Lower leg skin (tissue), 4 donors: ENCODE data around the gene PARP16. TPM values are rescaled to one million over a fixed set of nuclear protein-coding genes. Genes with fewer than 3 reads are reported as not detected.

ENCODE experiments used
- DNase-seq, 2 donors: peaks; one replicate each; pipeline ENCODE4 v3.0.0-alpha.2; 2019; ENCODE audit warnings: low spot score in 2 of 2
- H3K4me3 ChIP-seq: fragments of 200-600 bp; sonication (generic); 2 replicates; pipeline ENCODE4 v1.5.1; 2017; ENCODE audit warnings: mild to moderate bottlenecking, low read depth; ENCODE audit not compliant: poor library complexity, severe bottlenecking
- CTCF ChIP-seq, 3 donors: fragments of 450-650 bp; IDR thresholded peaks; one replicate each; pipeline ENCODE4 v1.5.1; 2016; ENCODE audit warnings: antibody characterized with exemption in 3 of 3, mild to moderate bottlenecking in 3 of 3, moderate library complexity in 2 of 3
- POLR2A ChIP-seq, 2 donors: fragments of 450-650 bp; IDR thresholded peaks; one replicate each; pipeline ENCODE4 v1.6.1; 2016 to 2017; ENCODE audit warnings: antibody characterized with exemption in 2 of 2, mild to moderate bottlenecking in 1 of 2, moderate library complexity in 1 of 2
- WGBS, 2 donors: methylation state at CpG; one replicate each; pipeline ENCODE4 v1.1.5; 2018; 5-methylcytosine and 5-hydroxymethylcytosine counted together
- intact Hi-C: fragments of 100-400 bp; cut with DNase I; formaldehyde crosslinking; loops from one replicate; pipeline ENCODE4 v1.15.0; 2023; ENCODE audit warnings: low total_unique reads
- total RNA-seq, 4 donors: library from RNA; depleted of rRNA; stranded (reverse); fragments of >200 nt; gene quantifications; one replicate each; pipeline ENCODE4 v1.1.0, GENCODE V29; 2016

The PARP16 gene
- total RNA-seq, 4 donors from 2014 or later = 10.3 to 14.4 (median 11.3) TPM

GRCh38 chr15:65306551-65306950 is 19.9 kb upstream of the PARP16 start:
- no peak for DNase-seq
- intact Hi-C loops = no loop called here
- no peak for TF ChIP-seq POLR2A (IDR thresholded peaks at IDR 0.05)
- no peak for TF ChIP-seq CTCF (IDR thresholded peaks at IDR 0.05)
- H3K4me3 ChIP-seq = no peak overlapping the region

- TF ChIP-seq CTCF (IDR thresholded peaks at IDR 0.05) (no peak), POLR2A (IDR thresholded peaks at IDR 0.05) (no peak)
- intact Hi-C loops = no loop called here
- H3K4me3 ChIP-seq = no peak overlapping the region
- DNase-seq = no peak
- WGBS, 2 donors = 78 to 81% methylated on average over 3 of the region's 3 CpGs
These were observed 19.1 kb upstream of the PARP16 start for GRCh38 chr15:65305776-65306175.

- peak in 1 of 2 donors; percentile 35 for DNase-seq
- no peak for TF ChIP-seq POLR2A (IDR thresholded peaks at IDR 0.05)
- TF ChIP-seq CTCF (IDR thresholded peaks at IDR 0.05) = no peak
- 49 to 51% methylated on average over 14 of the region's 14 CpGs for WGBS, 2 donors
- H3K4me3 ChIP-seq = no peak overlapping the region
- intact Hi-C loops = no loop called here
These were observed 18.6 kb upstream of the PARP16 start for GRCh38 chr15:65305150-65305758.

GRCh38 chr15:65304381-65305149 is 17.9 kb upstream of the PARP16 start, which contains the start of gene RNU5B-1:
Gene RNU5B-1 (plus strand): TSS chr15:65304677.
- intact Hi-C loops = no loop called here
- peak in 1 of 3 donors; percentile 4 for TF ChIP-seq CTCF (IDR thresholded peaks at IDR 0.05)
- peak in 1 of 2 donors; percentile 95 for TF ChIP-seq POLR2A (IDR thresholded peaks at IDR 0.05)
- peak in 1 of 2 donors; percentile 73 for DNase-seq
- 0% methylated on average over 24 of the region's 24 CpGs for WGBS, 2 donors
- peak within 1 kb of the TSS; percentile 5 for H3K4me3 ChIP-seq

GRCh38 chr15:65303687-65304380 is 17.2 kb upstream of the PARP16 start:
- 1% methylated on average over 24 of the region's 24 CpGs for WGBS, 2 donors
- peak overlapping the region; percentile 5 for H3K4me3 ChIP-seq
- no peak for TF ChIP-seq POLR2A (IDR thresholded peaks at IDR 0.05)
- TF ChIP-seq CTCF (IDR thresholded peaks at IDR 0.05) = peak in 1 of 3 donors; percentile 63
- peak in 1 of 2 donors; percentile 49 for DNase-seq
- intact Hi-C loops = no loop called here
